Subcutaneous adipose tissue (tissue), 4 donors: ENCODE data around the gene BTBD8. TPM values are rescaled to one million over a fixed set of nuclear protein-coding genes. Genes with fewer than 3 reads are reported as not detected.

Experiments
- CTCF ChIP-seq: fragments of 450-650 bp; IDR thresholded peaks from one replicate; pipeline ENCODE4 v1.5.1; 2016; ENCODE audit warnings: low read depth, mild to moderate bottlenecking, control low read depth, antibody characterized with exemption, moderate library complexity
- total RNA-seq, 4 donors: library from RNA; depleted of rRNA; stranded (reverse); fragments of >200 nt; gene quantifications; one replicate each; pipeline ENCODE4 v1.1.0, GENCODE V29; 2016

Gene BTBD8
- total RNA-seq, 4 donors from 2014 or later, result 6.4 to 14.1 (median 12.9) TPM

GRCh38 chr1:92125204-92125603 lies 45.1 kb downstream of the BTBD8 start:
- TF ChIP-seq CTCF, result no peak

- no peak for TF ChIP-seq CTCF
Observed at GRCh38 chr1:92126088-92126487, 45.9 kb downstream of the BTBD8 start.

- TF ChIP-seq CTCF, result no peak
Observed at GRCh38 chr1:92134331-92134730, 54.2 kb downstream of the BTBD8 start.

GRCh38 chr1:92136341-92136740 lies 56.2 kb downstream of the BTBD8 start:
- no peak for TF ChIP-seq CTCF

- TF ChIP-seq CTCF, result no peak
Observed at GRCh38 chr1:92154934-92155333, 74.8 kb downstream of the BTBD8 start.

- no peak for TF ChIP-seq CTCF
Observed at GRCh38 chr1:92159593-92159992, 79.4 kb downstream of the BTBD8 start.

GRCh38 chr1:92165389-92165788 lies 85.2 kb downstream of the BTBD8 start:
- TF ChIP-seq CTCF, result no peak
